ENCODE data around the gene GJA3. TPM values are rescaled to one million over a fixed set of nuclear protein-coding genes. Genes with fewer than 3 reads are reported as not detected.

The GJA3 gene
- total and polyA plus RNA-seq, 4 donors: 0.02 to 0.05 TPM; not detected in 2

DNA sequence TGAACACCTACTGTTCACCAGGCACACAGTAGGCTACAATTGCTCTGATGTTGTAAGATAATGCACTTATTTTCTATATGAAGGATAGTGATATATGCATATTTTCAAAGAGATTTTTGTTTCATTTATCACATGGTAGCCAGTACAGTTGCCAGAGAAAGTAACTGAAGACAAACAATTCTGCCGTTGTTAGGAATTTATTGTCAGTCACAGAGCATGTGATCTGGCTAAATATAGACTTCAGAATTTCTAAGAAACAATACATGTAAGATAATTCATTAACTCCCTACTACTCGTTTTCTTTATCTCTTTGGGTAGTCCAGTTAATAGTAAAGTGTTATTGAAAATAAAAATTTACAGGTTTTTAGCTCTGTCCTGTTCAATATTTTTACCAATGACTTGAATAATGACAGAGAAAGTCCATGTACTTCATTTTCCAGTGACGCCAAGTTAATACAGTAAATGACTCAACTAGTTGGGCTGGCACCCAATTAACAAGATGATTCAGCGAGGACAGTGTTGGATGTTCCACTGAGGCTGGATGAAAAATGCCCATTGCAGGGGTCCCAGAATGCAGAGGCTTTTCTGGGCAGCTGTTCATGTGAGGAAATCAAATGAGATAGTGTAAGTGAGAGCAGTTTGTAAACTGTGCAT is 35.6 kb downstream of the GJA3 start:
- no peak for DNase-seq (ENCODE audit: low spot score)
- Histone ChIP-seq H3K9ac (ENCODE audit: low read depth in 1 of 2, low read length in 2 of 2) (no peak overlapping the region), H3K4me1 (ENCODE audit: control insufficient read depth in 4 of 4, insufficient read depth in 4 of 4, low read length in 3 of 4) (peaks cover 2 to 16% (median 7%) of the 10 kb centered on the region in 4 donors), H3K36me3 (ENCODE audit: control insufficient read depth in 4 of 4, insufficient read depth in 3 of 4, low read depth in 1 of 4, low read length in 3 of 4) (no peaks in the 10 kb centered on the region), H3K9me3 (ENCODE audit: control insufficient read depth in 4 of 4, low read length in 3 of 4) (no peaks in the 10 kb centered on the region), H3K4me3 (ENCODE audit: low read depth in 1 of 3, low read length in 3 of 3) (no peak overlapping the region), H3K27me3 (ENCODE audit: control insufficient read depth in 4 of 4, insufficient read depth in 4 of 4, low read length in 3 of 4) (no peaks in the 10 kb centered on the region), H3K27ac (ENCODE audit: low read depth in 1 of 2, low read length in 2 of 2) (no peak overlapping the region)
- TF ChIP-seq RXRA (IDR thresholded peaks at IDR 0.05): no peak
- no peak for TF ChIP-seq JUND (IDR thresholded peaks at IDR 0.05)
- TF ChIP-seq EGR1 (IDR thresholded peaks at IDR 0.05; ENCODE audit: low read depth in 2 of 2): no peak
- no peak for TF ChIP-seq MAX (IDR thresholded peaks at IDR 0.05)
- no peak for TF ChIP-seq HNF4G (IDR thresholded peaks at IDR 0.05)
- TF ChIP-seq, protein P1, sequence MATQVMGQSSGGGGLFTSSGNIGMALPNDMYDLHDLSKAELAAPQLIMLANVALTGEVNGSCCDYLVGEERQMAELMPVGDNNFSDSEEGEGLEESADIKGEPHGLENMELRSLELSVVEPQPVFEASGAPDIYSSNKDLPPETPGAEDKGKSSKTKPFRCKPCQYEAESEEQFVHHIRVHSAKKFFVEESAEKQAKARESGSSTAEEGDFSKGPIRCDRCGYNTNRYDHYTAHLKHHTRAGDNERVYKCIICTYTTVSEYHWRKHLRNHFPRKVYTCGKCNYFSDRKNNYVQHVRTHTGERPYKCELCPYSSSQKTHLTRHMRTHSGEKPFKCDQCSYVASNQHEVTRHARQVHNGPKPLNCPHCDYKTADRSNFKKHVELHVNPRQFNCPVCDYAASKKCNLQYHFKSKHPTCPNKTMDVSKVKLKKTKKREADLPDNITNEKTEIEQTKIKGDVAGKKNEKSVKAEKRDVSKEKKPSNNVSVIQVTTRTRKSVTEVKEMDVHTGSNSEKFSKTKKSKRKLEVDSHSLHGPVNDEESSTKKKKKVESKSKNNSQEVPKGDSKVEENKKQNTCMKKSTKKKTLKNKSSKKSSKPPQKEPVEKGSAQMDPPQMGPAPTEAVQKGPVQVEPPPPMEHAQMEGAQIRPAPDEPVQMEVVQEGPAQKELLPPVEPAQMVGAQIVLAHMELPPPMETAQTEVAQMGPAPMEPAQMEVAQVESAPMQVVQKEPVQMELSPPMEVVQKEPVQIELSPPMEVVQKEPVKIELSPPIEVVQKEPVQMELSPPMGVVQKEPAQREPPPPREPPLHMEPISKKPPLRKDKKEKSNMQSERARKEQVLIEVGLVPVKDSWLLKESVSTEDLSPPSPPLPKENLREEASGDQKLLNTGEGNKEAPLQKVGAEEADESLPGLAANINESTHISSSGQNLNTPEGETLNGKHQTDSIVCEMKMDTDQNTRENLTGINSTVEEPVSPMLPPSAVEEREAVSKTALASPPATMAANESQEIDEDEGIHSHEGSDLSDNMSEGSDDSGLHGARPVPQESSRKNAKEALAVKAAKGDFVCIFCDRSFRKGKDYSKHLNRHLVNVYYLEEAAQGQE (IDR thresholded peaks at IDR 0.05): no peak
- no peak for TF ChIP-seq HNF4A (conservative IDR thresholded peaks at IDR 0.05)
- TF ChIP-seq, protein P2, sequence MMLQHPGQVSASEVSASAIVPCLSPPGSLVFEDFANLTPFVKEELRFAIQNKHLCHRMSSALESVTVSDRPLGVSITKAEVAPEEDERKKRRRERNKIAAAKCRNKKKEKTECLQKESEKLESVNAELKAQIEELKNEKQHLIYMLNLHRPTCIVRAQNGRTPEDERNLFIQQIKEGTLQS (IDR thresholded peaks at IDR 0.05): no peak
- no peak for TF ChIP-seq ZBTB33 (IDR thresholded peaks at IDR 0.05)
- TF ChIP-seq FOXA1 (IDR thresholded peaks at IDR 0.05): no peak
- no peak for TF ChIP-seq FOXA2 (IDR thresholded peaks at IDR 0.05)
- TF ChIP-seq, protein P3, sequence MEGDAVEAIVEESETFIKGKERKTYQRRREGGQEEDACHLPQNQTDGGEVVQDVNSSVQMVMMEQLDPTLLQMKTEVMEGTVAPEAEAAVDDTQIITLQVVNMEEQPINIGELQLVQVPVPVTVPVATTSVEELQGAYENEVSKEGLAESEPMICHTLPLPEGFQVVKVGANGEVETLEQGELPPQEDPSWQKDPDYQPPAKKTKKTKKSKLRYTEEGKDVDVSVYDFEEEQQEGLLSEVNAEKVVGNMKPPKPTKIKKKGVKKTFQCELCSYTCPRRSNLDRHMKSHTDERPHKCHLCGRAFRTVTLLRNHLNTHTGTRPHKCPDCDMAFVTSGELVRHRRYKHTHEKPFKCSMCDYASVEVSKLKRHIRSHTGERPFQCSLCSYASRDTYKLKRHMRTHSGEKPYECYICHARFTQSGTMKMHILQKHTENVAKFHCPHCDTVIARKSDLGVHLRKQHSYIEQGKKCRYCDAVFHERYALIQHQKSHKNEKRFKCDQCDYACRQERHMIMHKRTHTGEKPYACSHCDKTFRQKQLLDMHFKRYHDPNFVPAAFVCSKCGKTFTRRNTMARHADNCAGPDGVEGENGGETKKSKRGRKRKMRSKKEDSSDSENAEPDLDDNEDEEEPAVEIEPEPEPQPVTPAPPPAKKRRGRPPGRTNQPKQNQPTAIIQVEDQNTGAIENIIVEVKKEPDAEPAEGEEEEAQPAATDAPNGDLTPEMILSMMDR (IDR thresholded peaks at IDR 0.05; ENCODE audit: low read depth, low read length, missing input control): no peak
- TF ChIP-seq RAD21 (IDR thresholded peaks at IDR 0.05): no peak
- 36% methylated on average over 4 of the region's 4 CpGs for WGBS

DNA sequence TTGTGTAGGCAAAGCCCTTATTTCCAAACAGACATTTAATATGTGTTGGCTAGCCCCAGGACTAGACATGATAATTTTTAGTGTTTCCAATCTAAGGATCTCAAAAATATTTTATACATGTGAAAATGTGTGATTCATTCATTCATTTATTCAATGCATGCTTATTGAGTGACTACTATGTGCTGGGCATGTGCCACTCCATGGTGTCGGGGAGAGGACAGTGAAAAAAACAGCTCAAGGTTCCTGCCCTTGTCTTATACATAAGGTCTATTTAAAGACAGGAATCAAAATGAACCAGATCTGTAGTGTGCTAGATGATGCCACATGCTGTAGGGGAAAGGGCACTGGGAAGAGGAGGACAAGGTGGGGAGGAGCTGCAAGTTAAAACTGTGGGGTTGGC is 36.5 kb downstream of the GJA3 start:
- Histone ChIP-seq H3K36me3 (ENCODE audit: control insufficient read depth in 4 of 4, insufficient read depth in 3 of 4, low read depth in 1 of 4, low read length in 3 of 4) (no peaks in the 10 kb centered on the region), H3K4me3 (ENCODE audit: low read depth in 1 of 3, low read length in 3 of 3) (no peak overlapping the region), H3K4me1 (ENCODE audit: control insufficient read depth in 4 of 4, insufficient read depth in 4 of 4, low read length in 3 of 4) (peaks cover 3 to 26% (median 15%) of the 10 kb centered on the region in 4 donors), H3K9me3 (ENCODE audit: control insufficient read depth in 4 of 4, low read length in 3 of 4) (no peaks in the 10 kb centered on the region), H3K27ac (ENCODE audit: low read depth in 1 of 2, low read length in 2 of 2) (no peak overlapping the region), H3K27me3 (ENCODE audit: control insufficient read depth in 4 of 4, insufficient read depth in 4 of 4, low read length in 3 of 4) (no peaks in the 10 kb centered on the region), H3K9ac (ENCODE audit: low read depth in 1 of 2, low read length in 2 of 2) (no peak overlapping the region)
- WGBS: 96% methylated on average over 1 of the region's 1 CpG
- no peak for TF ChIP-seq HNF4G (IDR thresholded peaks at IDR 0.05)
- TF ChIP-seq FOXA2 (IDR thresholded peaks at IDR 0.05): no peak
- TF ChIP-seq MAX (IDR thresholded peaks at IDR 0.05): no peak
- DNase-seq (ENCODE audit: low spot score): no peak
